HG03354 (cell line): ENCODE measurements around the gene MAP4K4.
"Not testable (repeated sequence)": the region's sequence is repeated elsewhere in the genome, so short reads cannot be mapped to it uniquely, and the experiment has no call there.

ENCODE experiments used
- ATAC-seq: cut with Tn5 transposase; IDR thresholded peaks from one replicate; pipeline ENCODE4 v1.9.1; 2021; ENCODE audit warnings: mild to moderate bottlenecking; ENCODE audit not compliant: unreplicated experiment, poor library complexity, severe bottlenecking

MAP4K4 gene

GRCh38 chr2:101930019-101930418 is 232.5 kb downstream of the MAP4K4 start:
- ATAC-seq: no peak

- no peak for ATAC-seq
These were observed 233.3 kb downstream of the MAP4K4 start for GRCh38 chr2:101930847-101931246.

GRCh38 chr2:101931402-101931801 is 233.9 kb downstream of the MAP4K4 start:
- no peak for ATAC-seq

- ATAC-seq: not testable (repeated sequence)
These were observed 238.3 kb downstream of the MAP4K4 start for GRCh38 chr2:101935764-101936163.

GRCh38 chr2:101942851-101943250 is 245.3 kb downstream of the MAP4K4 start:
- ATAC-seq: no peak
